Esophagus muscularis mucosa (tissue), 3 donors: Measurements from ENCODE around the gene KIF3B.

Source experiments
- POLR2A ChIP-seq: fragments of 450-650 bp; IDR thresholded peaks from one replicate; pipeline ENCODE4 v1.6.1; 2017; ENCODE audit warnings: antibody characterized with exemption, moderate library complexity, mild to moderate bottlenecking, low read depth
- POLR2AphosphoS5 ChIP-seq, 2 donors: sonication (generic); formaldehyde crosslinking; IDR thresholded peaks; one replicate each; pipeline ENCODE4 v1.6.1; 2017; ENCODE audit warnings: antibody characterized with exemption in 2 of 2
- TF ChIP-seq, protein P1 (sequence below), 3 experiments: fragments of 200-600 bp in 2 of 3; fragments of 450-650 bp in 1 of 3; sonication (generic) in 2 of 3; IDR thresholded peaks; one replicate each; pipeline ENCODE4 v1.5.1; 2017 to 2019; ENCODE audit warnings: antibody characterized with exemption in 3 of 3, mild to moderate bottlenecking in 2 of 3, moderate library complexity in 1 of 3

DNA sequence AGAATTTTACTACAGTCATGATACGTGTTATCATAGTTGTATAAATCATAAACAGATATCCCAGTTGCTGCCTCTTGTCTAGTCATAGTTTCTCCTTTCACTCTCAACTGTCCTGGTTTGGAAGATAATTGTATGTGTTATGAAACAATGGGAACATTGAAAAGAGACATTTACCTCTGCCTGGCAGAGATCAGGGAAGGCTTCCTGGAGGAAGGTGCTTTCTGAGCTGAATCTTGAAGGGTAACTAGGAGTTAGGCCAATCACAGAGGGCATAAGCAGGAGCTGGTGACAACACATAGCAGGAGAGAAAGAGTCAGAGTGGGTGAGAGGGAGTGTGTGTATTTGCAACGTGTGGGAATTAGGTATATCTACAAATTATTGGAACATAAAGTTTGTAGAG is 86.0 kb downstream of the KIF3B start:
- TF ChIP-seq POLR2AphosphoS5 (IDR thresholded peaks at IDR 0.05) (no peak), POLR2A (no peak)
- TF ChIP-seq, protein P1, sequence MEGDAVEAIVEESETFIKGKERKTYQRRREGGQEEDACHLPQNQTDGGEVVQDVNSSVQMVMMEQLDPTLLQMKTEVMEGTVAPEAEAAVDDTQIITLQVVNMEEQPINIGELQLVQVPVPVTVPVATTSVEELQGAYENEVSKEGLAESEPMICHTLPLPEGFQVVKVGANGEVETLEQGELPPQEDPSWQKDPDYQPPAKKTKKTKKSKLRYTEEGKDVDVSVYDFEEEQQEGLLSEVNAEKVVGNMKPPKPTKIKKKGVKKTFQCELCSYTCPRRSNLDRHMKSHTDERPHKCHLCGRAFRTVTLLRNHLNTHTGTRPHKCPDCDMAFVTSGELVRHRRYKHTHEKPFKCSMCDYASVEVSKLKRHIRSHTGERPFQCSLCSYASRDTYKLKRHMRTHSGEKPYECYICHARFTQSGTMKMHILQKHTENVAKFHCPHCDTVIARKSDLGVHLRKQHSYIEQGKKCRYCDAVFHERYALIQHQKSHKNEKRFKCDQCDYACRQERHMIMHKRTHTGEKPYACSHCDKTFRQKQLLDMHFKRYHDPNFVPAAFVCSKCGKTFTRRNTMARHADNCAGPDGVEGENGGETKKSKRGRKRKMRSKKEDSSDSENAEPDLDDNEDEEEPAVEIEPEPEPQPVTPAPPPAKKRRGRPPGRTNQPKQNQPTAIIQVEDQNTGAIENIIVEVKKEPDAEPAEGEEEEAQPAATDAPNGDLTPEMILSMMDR (IDR thresholded peaks at IDR 0.05) = no peak
